Vein endothelial cell (primary cell): ENCODE data around the gene ZMYND11. TPM values are rescaled to one million over a fixed set of nuclear protein-coding genes. Genes with fewer than 3 reads are reported as not detected.
A peak's percentile ranks its signal among the peaks of the same experiment; 100 is the strongest.

Experiments used
- small RNA-seq: library from RNA; depleted of rRNA; stranded (forward); fragments of <200 nt; gene quantifications from one replicate; pipeline ENCODE3, GENCODE V24; 2012
- total RNA-seq: library from RNA; depleted of rRNA; stranded (reverse); fragments of >200 nt; gene quantifications from 2 replicates; pipeline ENCODE4 v1.2.3, GENCODE V29; 2012

The ZMYND11 gene
- total RNA-seq = 41.2 and 56.7 TPM in 2 replicates

GRCh38 chr10:135132-135600 is at the start of gene ZMYND11:
Gene ZMYND11, plus strand, starts transcription at chr10:135455. Its CDS starts 44,558 bp downstream, at chr10:180013.

Small RNAs within 50 kb of the gene (small RNA-seq; reads per million reads assigned to genes)
- not detected for gene RNA5SP297
- gene RNA5SP298 = 0.27 reads per million, percentile 4 among the genes with 10 or more reads in this experiment

Other genes starting within 250 kb of the ZMYND11 start
- gene TUBB8, start 86.2 kb upstream of the ZMYND11 start, total RNA-seq = not detected in 2 replicates